Uterus (tissue), 4 donors: Measurements from ENCODE around the gene AAMP. TPM values are rescaled to one million over a fixed set of nuclear protein-coding genes. Genes with fewer than 3 reads are reported as not detected.
"Not testable (repeated sequence)": the region's sequence is repeated elsewhere in the genome, so short reads cannot be mapped to it uniquely, and the experiment has no call there.

Experiments used
- DNase-seq, 2 donors: peaks; one replicate each; pipeline ENCODE4 v3.0.0-alpha.2; 2019 to 2020
- H3K27ac ChIP-seq, 2 donors: fragments of 200-600 bp; sonication (generic); 1 replicate in 1 of 2; 2 replicates in 1 of 2; pipeline ENCODE4 v1.5.1; 2016 to 2018
- H3K27me3 ChIP-seq, 2 donors: fragments of 200-600 bp; sonication (generic); one replicate each; pipeline ENCODE4 v1.5.1; 2018 to 2019; ENCODE audit warnings: control low read depth in 1 of 2
- H3K36me3 ChIP-seq, 2 donors: fragments of 200-600 bp; sonication (generic); one replicate each; pipeline ENCODE4 v1.5.1; 2019; ENCODE audit warnings: control low read depth in 1 of 2
- H3K4me1 ChIP-seq, 2 donors: fragments of 200-600 bp; sonication (generic); one replicate each; pipeline ENCODE4 v1.5.1; 2018 to 2019; ENCODE audit warnings: control low read depth in 1 of 2
- H3K4me3 ChIP-seq, 2 donors: fragments of 200-600 bp; sonication (generic); 1 replicate in 1 of 2; 2 replicates in 1 of 2; pipeline ENCODE4 v1.5.1; 2018 to 2019; ENCODE audit warnings: mild to moderate bottlenecking in 1 of 2
- H3K9me3 ChIP-seq, 2 donors: fragments of 200-600 bp; sonication (generic); one replicate each; pipeline ENCODE4 v1.5.1; 2019; ENCODE audit warnings: control low read depth in 1 of 2
- CTCF ChIP-seq, 4 experiments: fragments of 200-600 bp in 2 of 4; fragments of 450-650 bp in 2 of 4; sonication (generic) in 2 of 4; IDR thresholded peaks; one replicate each; pipeline ENCODE4 v1.5.1; 2016 to 2019; ENCODE audit warnings: antibody characterized with exemption in 4 of 4, mild to moderate bottlenecking in 2 of 4, moderate library complexity in 1 of 4
- POLR2A ChIP-seq, 2 donors: fragments of 450-650 bp; IDR thresholded peaks; one replicate each; pipeline ENCODE4 v1.6.1; 2016; ENCODE audit warnings: antibody characterized with exemption in 2 of 2, mild to moderate bottlenecking in 1 of 2, moderate library complexity in 1 of 2
- intact Hi-C: fragments of 100-400 bp; cut with DNase I; formaldehyde crosslinking; loops from one replicate; pipeline ENCODE4 v1.15.1; 2023; ENCODE audit warnings: low total_unique reads
- total RNA-seq, 4 donors: library from RNA; depleted of rRNA in 3 of 4; stranded (reverse); fragments of >200 nt in 3 of 4; gene quantifications; one replicate each; pipeline versions ENCODE4 v1.1.0 to v1.2.4, GENCODE V29; 2014 to 2023
- donor health status: DM: yes; HTN: yes; CAD: no.

AAMP gene
- total RNA-seq, 4 donors from 2014 or later: 79.6 to 160 (median 134) TPM

GRCh38 chr2:218315397-218315796 lies 45.5 kb upstream of the AAMP start:
- Histone ChIP-seq H3K27me3 (no peaks in the 10 kb centered on the region), H3K36me3 (no peaks in the 10 kb centered on the region), H3K4me3 (no peak overlapping the region), H3K4me1 (no peaks in the 10 kb centered on the region), H3K27ac (no peak overlapping the region), H3K9me3 (no peaks in the 10 kb centered on the region)
- no peak for TF ChIP-seq POLR2A (IDR thresholded peaks at IDR 0.05)
- no peak for TF ChIP-seq CTCF (IDR thresholded peaks at IDR 0.05)
- DNase-seq: no peak
- intact Hi-C loops: no loop called here

GRCh38 chr2:218314764-218315163 lies 44.8 kb upstream of the AAMP start:
- H3K4me3 ChIP-seq, intact Hi-C loops, H3K4me1 ChIP-seq, H3K9me3 ChIP-seq, H3K27me3 ChIP-seq, DNase-seq, H3K36me3 ChIP-seq, H3K27ac ChIP-seq: not testable (repeated sequence)

- intact Hi-C loops: no loop called here
- DNase-seq: no peak
- Histone ChIP-seq H3K27ac (no peak overlapping the region), H3K4me1 (no peaks in the 10 kb centered on the region), H3K9me3 (no peaks in the 10 kb centered on the region), H3K27me3 (no peaks in the 10 kb centered on the region), H3K36me3 (no peaks in the 10 kb centered on the region), H3K4me3 (no peak overlapping the region)
- TF ChIP-seq POLR2A (IDR thresholded peaks at IDR 0.05) (no peak), CTCF (IDR thresholded peaks at IDR 0.05) (no peak)
Measured at GRCh38 chr2:218313356-218313755, 43.4 kb upstream of the AAMP start.

GRCh38 chr2:218312267-218312756 lies 42.4 kb upstream of the AAMP start:
- intact Hi-C loops: no loop called here

GRCh38 chr2:218311541-218312266 lies 41.8 kb upstream of the AAMP start:
- H3K27ac ChIP-seq, H3K4me3 ChIP-seq, H3K27me3 ChIP-seq, H3K36me3 ChIP-seq, H3K9me3 ChIP-seq, intact Hi-C loops, H3K4me1 ChIP-seq, DNase-seq: not testable (repeated sequence)

More at GRCh38 chr2:218312267-218312756, 42.4 kb upstream of the AAMP start:
- TF ChIP-seq CTCF (IDR thresholded peaks at IDR 0.05): no peak
- no peak for TF ChIP-seq POLR2A (IDR thresholded peaks at IDR 0.05)
- Histone ChIP-seq H3K4me3 (no peak overlapping the region), H3K9me3 (no peaks in the 10 kb centered on the region), H3K27ac (no peak overlapping the region), H3K4me1 (no peaks in the 10 kb centered on the region), H3K36me3 (no peaks in the 10 kb centered on the region), H3K27me3 (no peaks in the 10 kb centered on the region)
- DNase-seq: no peak

- no peaks in the 10 kb centered on the region for H3K36me3 ChIP-seq
- DNase-seq: no peak
- no peak overlapping the region for H3K4me3 ChIP-seq
- H3K27ac ChIP-seq: no peak overlapping the region
- no peaks in the 10 kb centered on the region for H3K9me3 ChIP-seq
- TF ChIP-seq POLR2A (IDR thresholded peaks at IDR 0.05): no peak
- no peak for TF ChIP-seq CTCF (IDR thresholded peaks at IDR 0.05)
- no peaks in the 10 kb centered on the region for H3K27me3 ChIP-seq
- intact Hi-C loops: no loop called here
- no peaks in the 10 kb centered on the region for H3K4me1 ChIP-seq
Measured at GRCh38 chr2:218310853-218311540, 41.1 kb upstream of the AAMP start.
